WTC11 (cell line): ENCODE data around the gene ARRDC3. TPM values are rescaled to one million over a fixed set of nuclear protein-coding genes. Genes with fewer than 3 reads are reported as not detected.
A peak's percentile ranks its signal among the peaks of the same experiment; 100 is the strongest.

Experiments used
- ATAC-seq: fragments of 200-7000 bp; cut with Tn5 transposase; 2 replicates; pipeline ENCODE4 v1.10.0; 2021; ENCODE audit warnings: mild to moderate bottlenecking, moderate library complexity
- CTCF ChIA-PET: fragments of 300-600 bp; sonication (Branson Sonifier 250); formaldehyde crosslinking; loops from one replicate; lab custom pipeline; 2021; ENCODE audit warnings: antibody characterized with exemption; lab: Charles Lee
- POLR2A ChIA-PET: fragments of 350-600 bp; sonication (Branson Sonifier 250); formaldehyde crosslinking; loops from one replicate; lab custom pipeline; 2021; ENCODE audit warnings: antibody characterized with exemption; lab: Charles Lee
- DNase-seq: peaks from one replicate; pipeline ENCODE4 v3.0.0; 2021; ENCODE audit warnings: low spot score
- H3K27ac Mint-ChIP-seq: 2 replicates; pipeline ENCODE4 v1.8.0; 2021; ENCODE audit warnings: mixed read lengths
- H3K27me3 Mint-ChIP-seq: 2 replicates; pipeline ENCODE4 v1.8.0; 2021; ENCODE audit warnings: low read depth, mild to moderate bottlenecking, moderate library complexity, mixed read lengths
- H3K36me3 Mint-ChIP-seq: 2 replicates; pipeline ENCODE4 v1.8.0; 2021; ENCODE audit warnings: mixed read lengths
- H3K4me1 Mint-ChIP-seq: 2 replicates; pipeline ENCODE4 v1.8.0; 2022; ENCODE audit warnings: mixed read lengths
- H3K4me3 Mint-ChIP-seq: 2 replicates; pipeline ENCODE4 v1.8.0; 2021; ENCODE audit warnings: mild to moderate bottlenecking, moderate library complexity, mixed read lengths
- H3K9me3 Mint-ChIP-seq: 2 replicates; pipeline ENCODE4 v1.8.0; 2021; ENCODE audit warnings: mixed read lengths
- CREM ChIP-seq: sonication (generic); formaldehyde crosslinking; IDR thresholded peaks from 2 replicates; pipeline ENCODE4 v1.8.1; 2022; ENCODE audit warnings: mild to moderate bottlenecking, missing genetic modification reagents, moderate library complexity
- E2F1 ChIP-seq: sonication (generic); formaldehyde crosslinking; IDR thresholded peaks from 2 replicates; pipeline ENCODE4 v1.8.0; 2022; ENCODE audit warnings: mild to moderate bottlenecking, missing genetic modification reagents
- ELF4 ChIP-seq: sonication (generic); formaldehyde crosslinking; IDR thresholded peaks from 2 replicates; pipeline ENCODE4 v1.8.1; 2022; ENCODE audit warnings: low read depth, mild to moderate bottlenecking, moderate library complexity, missing genetic modification reagents
- FOXJ3 ChIP-seq: sonication (generic); formaldehyde crosslinking; IDR thresholded peaks from 2 replicates; pipeline ENCODE4 v1.9.0; 2021; ENCODE audit warnings: missing genetic modification reagents, mild to moderate bottlenecking, borderline replicate concordance
- GRHL2 ChIP-seq: fragments of 250-450 bp; sonication (Bioruptor Pico); IDR thresholded peaks from 2 replicates; pipeline ENCODE4 v1.8.0; 2022; ENCODE audit warnings: mild to moderate bottlenecking, moderate library complexity; ENCODE audit not compliant: insufficient replicate concordance, severe bottlenecking
- JAZF1 ChIP-seq: fragments of 250-450 bp; sonication (Bioruptor Pico); IDR thresholded peaks from 2 replicates; pipeline ENCODE4 v1.9.0; 2021; ENCODE audit warnings: moderate library complexity, mild to moderate bottlenecking, inconsistent platforms
- MXD4 ChIP-seq: fragments of 250-450 bp; sonication (Bioruptor Pico); IDR thresholded peaks from 2 replicates; pipeline ENCODE4 v1.8.0; 2021; ENCODE audit warnings: mild to moderate bottlenecking, moderate library complexity, borderline replicate concordance
- PRDM15 ChIP-seq: sonication (generic); formaldehyde crosslinking; IDR thresholded peaks from 2 replicates; pipeline ENCODE4 v1.8.0; 2022; ENCODE audit warnings: missing genetic modification reagents
- ZNF416 ChIP-seq: fragments of 250-450 bp; sonication (Bioruptor Pico); IDR thresholded peaks from 2 replicates; pipeline ENCODE4 v1.9.0; 2021; ENCODE audit warnings: mild to moderate bottlenecking, inconsistent platforms
- ZNF423 ChIP-seq: fragments of 250-450 bp; sonication (Bioruptor Pico); IDR thresholded peaks from 2 replicates; pipeline ENCODE4 v2.1.2; 2022; ENCODE audit warnings: mild to moderate bottlenecking, moderate library complexity
- ZNF532 ChIP-seq: fragments of 250-450 bp; sonication (Bioruptor Pico); IDR thresholded peaks from 2 replicates; pipeline ENCODE4 v1.9.0; 2021; ENCODE audit warnings: mild to moderate bottlenecking, borderline replicate concordance
- total RNA-seq: library from RNA; stranded (reverse); gene quantifications from 3 replicates; pipeline ENCODE4 v1.2.3, GENCODE V29; 2021
- TF ChIP-seq, protein P1 (sequence below): sonication (generic); formaldehyde crosslinking; IDR thresholded peaks from 2 replicates; pipeline ENCODE4 v1.8.1; 2023; ENCODE audit warnings: mild to moderate bottlenecking, moderate library complexity, missing genetic modification reagents
- TF ChIP-seq, protein P2 (sequence below): fragments of 250-450 bp; sonication (Bioruptor Pico); IDR thresholded peaks from 2 replicates; pipeline ENCODE4 v1.8.0; 2021; ENCODE audit warnings: mild to moderate bottlenecking
- TF ChIP-seq, protein P3 (sequence below): sonication (generic); formaldehyde crosslinking; IDR thresholded peaks from 2 replicates; pipeline ENCODE4 v1.8.1; 2023; ENCODE audit warnings: mild to moderate bottlenecking, missing genetic modification reagents
- TF ChIP-seq, protein P4 (sequence below): sonication (generic); formaldehyde crosslinking; IDR thresholded peaks from 2 replicates; pipeline ENCODE4 v1.8.1; 2022; ENCODE audit warnings: low read depth, missing genetic modification reagents, borderline replicate concordance
- TF ChIP-seq, protein P5 (sequence below): sonication (generic); formaldehyde crosslinking; conservative IDR thresholded peaks from 2 replicates; pipeline ENCODE4 v1.8.1; 2023; ENCODE audit warnings: mild to moderate bottlenecking, low read depth, missing genetic modification reagents, moderate library complexity
- TF ChIP-seq, protein P6 (sequence below): sonication (generic); formaldehyde crosslinking; IDR thresholded peaks from 2 replicates; pipeline ENCODE4 v1.8.0; 2023; ENCODE audit warnings: missing genetic modification reagents

Gene ARRDC3
- total RNA-seq, 1 experiment from 2014 or later = 10.3 TPM

GRCh38 chr5:91417219-91417618 lies 34.1 kb upstream of the ARRDC3 start:
- no peaks in the 10 kb centered on the region for H3K27me3 Mint-ChIP-seq
- ChIA-PET POLR2A (interaction anchor here (0.7 kb wide), 1 partner anchor 294 kb away, joined by 7 read pairs; no protein-coding TSS in a partner anchor), CTCF (interaction anchor here (1.0 to 6.8 kb wide), 3 partner anchors 32 to 197 kb away, joined by 3 to 109 read pairs (median 35); partner anchors contain the start of gene ARRDC3)
- H3K4me3 Mint-ChIP-seq = no peak overlapping the region
- no peaks in the 10 kb centered on the region for H3K36me3 Mint-ChIP-seq
- peak overlapping the region; percentile 78; the same call in 1 of the 2 replicates for H3K27ac Mint-ChIP-seq
- ATAC-seq (no peak), DNase-seq (no peak)
- H3K9me3 Mint-ChIP-seq = peaks cover 4% of the 10 kb centered on the region; the same call in 1 of the 2 replicates
- peaks cover 21% of the 10 kb centered on the region for H3K4me1 Mint-ChIP-seq
- no peak for TF ChIP-seq PRDM15
- no peak for TF ChIP-seq MXD4 (CRISPR knock-in tag)
- TF ChIP-seq GRHL2 (CRISPR knock-in tag) = no peak
- TF ChIP-seq, protein P1, sequence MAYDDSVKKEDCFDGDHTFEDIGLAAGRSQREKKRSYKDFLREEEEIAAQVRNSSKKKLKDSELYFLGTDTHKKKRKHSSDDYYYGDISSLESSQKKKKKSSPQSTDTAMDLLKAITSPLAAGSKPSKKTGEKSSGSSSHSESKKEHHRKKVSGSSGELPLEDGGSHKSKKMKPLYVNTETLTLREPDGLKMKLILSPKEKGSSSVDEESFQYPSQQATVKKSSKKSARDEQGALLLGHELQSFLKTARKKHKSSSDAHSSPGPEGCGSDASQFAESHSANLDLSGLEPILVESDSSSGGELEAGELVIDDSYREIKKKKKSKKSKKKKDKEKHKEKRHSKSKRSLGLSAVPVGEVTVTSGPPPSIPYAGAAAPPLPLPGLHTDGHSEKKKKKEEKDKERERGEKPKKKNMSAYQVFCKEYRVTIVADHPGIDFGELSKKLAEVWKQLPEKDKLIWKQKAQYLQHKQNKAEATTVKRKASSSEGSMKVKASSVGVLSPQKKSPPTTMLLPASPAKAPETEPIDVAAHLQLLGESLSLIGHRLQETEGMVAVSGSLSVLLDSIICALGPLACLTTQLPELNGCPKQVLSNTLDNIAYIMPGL = no peak
- no peak for TF ChIP-seq JAZF1 (CRISPR knock-in tag)
- no peak for TF ChIP-seq ZNF532 (CRISPR knock-in tag)
- TF ChIP-seq, protein P2, sequence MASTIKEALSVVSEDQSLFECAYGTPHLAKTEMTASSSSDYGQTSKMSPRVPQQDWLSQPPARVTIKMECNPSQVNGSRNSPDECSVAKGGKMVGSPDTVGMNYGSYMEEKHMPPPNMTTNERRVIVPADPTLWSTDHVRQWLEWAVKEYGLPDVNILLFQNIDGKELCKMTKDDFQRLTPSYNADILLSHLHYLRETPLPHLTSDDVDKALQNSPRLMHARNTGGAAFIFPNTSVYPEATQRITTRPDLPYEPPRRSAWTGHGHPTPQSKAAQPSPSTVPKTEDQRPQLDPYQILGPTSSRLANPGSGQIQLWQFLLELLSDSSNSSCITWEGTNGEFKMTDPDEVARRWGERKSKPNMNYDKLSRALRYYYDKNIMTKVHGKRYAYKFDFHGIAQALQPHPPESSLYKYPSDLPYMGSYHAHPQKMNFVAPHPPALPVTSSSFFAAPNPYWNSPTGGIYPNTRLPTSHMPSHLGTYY (CRISPR knock-in tag) = no peak
- no peak for TF ChIP-seq ZNF423 (CRISPR knock-in tag)
- no peak for TF ChIP-seq ZNF416 (CRISPR knock-in tag)
- TF ChIP-seq, protein P3, sequence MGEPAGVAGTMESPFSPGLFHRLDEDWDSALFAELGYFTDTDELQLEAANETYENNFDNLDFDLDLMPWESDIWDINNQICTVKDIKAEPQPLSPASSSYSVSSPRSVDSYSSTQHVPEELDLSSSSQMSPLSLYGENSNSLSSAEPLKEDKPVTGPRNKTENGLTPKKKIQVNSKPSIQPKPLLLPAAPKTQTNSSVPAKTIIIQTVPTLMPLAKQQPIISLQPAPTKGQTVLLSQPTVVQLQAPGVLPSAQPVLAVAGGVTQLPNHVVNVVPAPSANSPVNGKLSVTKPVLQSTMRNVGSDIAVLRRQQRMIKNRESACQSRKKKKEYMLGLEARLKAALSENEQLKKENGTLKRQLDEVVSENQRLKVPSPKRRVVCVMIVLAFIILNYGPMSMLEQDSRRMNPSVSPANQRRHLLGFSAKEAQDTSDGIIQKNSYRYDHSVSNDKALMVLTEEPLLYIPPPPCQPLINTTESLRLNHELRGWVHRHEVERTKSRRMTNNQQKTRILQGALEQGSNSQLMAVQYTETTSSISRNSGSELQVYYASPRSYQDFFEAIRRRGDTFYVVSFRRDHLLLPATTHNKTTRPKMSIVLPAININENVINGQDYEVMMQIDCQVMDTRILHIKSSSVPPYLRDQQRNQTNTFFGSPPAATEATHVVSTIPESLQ = no peak
- TF ChIP-seq, protein P4, sequence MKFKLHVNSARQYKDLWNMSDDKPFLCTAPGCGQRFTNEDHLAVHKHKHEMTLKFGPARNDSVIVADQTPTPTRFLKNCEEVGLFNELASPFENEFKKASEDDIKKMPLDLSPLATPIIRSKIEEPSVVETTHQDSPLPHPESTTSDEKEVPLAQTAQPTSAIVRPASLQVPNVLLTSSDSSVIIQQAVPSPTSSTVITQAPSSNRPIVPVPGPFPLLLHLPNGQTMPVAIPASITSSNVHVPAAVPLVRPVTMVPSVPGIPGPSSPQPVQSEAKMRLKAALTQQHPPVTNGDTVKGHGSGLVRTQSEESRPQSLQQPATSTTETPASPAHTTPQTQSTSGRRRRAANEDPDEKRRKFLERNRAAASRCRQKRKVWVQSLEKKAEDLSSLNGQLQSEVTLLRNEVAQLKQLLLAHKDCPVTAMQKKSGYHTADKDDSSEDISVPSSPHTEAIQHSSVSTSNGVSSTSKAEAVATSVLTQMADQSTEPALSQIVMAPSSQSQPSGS (CRISPR knock-in tag) = no peak
- TF ChIP-seq, protein P5, sequence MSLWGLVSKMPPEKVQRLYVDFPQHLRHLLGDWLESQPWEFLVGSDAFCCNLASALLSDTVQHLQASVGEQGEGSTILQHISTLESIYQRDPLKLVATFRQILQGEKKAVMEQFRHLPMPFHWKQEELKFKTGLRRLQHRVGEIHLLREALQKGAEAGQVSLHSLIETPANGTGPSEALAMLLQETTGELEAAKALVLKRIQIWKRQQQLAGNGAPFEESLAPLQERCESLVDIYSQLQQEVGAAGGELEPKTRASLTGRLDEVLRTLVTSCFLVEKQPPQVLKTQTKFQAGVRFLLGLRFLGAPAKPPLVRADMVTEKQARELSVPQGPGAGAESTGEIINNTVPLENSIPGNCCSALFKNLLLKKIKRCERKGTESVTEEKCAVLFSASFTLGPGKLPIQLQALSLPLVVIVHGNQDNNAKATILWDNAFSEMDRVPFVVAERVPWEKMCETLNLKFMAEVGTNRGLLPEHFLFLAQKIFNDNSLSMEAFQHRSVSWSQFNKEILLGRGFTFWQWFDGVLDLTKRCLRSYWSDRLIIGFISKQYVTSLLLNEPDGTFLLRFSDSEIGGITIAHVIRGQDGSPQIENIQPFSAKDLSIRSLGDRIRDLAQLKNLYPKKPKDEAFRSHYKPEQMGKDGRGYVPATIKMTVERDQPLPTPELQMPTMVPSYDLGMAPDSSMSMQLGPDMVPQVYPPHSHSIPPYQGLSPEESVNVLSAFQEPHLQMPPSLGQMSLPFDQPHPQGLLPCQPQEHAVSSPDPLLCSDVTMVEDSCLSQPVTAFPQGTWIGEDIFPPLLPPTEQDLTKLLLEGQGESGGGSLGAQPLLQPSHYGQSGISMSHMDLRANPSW (CRISPR knock-in tag) = no peak
- TF ChIP-seq ELF4 (CRISPR knock-in tag) = no peak
- TF ChIP-seq E2F1 (CRISPR knock-in tag) = no peak
- TF ChIP-seq, protein P6, sequence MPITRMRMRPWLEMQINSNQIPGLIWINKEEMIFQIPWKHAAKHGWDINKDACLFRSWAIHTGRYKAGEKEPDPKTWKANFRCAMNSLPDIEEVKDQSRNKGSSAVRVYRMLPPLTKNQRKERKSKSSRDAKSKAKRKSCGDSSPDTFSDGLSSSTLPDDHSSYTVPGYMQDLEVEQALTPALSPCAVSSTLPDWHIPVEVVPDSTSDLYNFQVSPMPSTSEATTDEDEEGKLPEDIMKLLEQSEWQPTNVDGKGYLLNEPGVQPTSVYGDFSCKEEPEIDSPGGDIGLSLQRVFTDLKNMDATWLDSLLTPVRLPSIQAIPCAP (CRISPR knock-in tag) = no peak
- TF ChIP-seq CREM = no peak
- TF ChIP-seq FOXJ3 (CRISPR knock-in tag) = no peak
